ENCODE results near the gene DGLUCY. TPM values are rescaled to one million over a fixed set of nuclear protein-coding genes. Genes with fewer than 3 reads are reported as not detected.

DGLUCY gene
- total and polyA plus RNA-seq, 2 of the 8 experiments (the other 6 are each of a cell fraction or from before 2014, with no cell fraction given): 24.9 to 31.8 TPM

DNA sequence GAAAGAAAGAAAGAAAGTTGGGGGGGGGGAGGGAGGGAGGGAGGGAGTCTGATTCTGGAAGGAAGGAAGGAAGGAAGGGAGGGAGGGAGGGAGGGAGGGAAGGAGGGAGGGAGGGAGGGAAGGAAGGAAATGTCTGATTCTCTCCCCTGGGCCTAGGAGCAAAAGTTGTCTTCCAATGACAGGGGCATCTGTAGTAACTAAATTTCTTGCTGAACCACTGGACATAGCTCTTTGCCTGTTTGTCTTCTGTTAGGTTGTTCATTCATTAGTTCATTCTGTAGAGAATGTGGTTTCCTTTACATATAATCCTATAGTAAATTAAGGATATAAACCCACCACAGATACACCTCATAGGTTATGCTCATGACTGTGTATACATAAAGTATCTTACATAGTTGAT lies 70.7 kb downstream of the DGLUCY start:
- H3K79me2 ChIP-seq (ENCODE audit: control insufficient read depth in 1 of 2, insufficient read depth in 2 of 2, low read length in 2 of 2): no peaks in the 10 kb centered on the region
- H4K8ac ChIP-seq (ENCODE audit: extremely low read depth, insufficient read depth, low read length): no peak overlapping the region
- no peak overlapping the region for H4K91ac ChIP-seq (replicated peaks; ENCODE audit: insufficient read length, low read length)
- H3K4me2 ChIP-seq (ENCODE audit: insufficient read depth in 1 of 2, low read depth in 2 of 2, low read length in 2 of 2): no peak overlapping the region
- H2BK20ac ChIP-seq (ENCODE audit: low read length): no peak overlapping the region
- no peak overlapping the region for H3K56ac ChIP-seq (replicated peaks; ENCODE audit: insufficient read length, low read depth, low read length)
- H3K9me3 ChIP-seq (ENCODE audit: insufficient read depth in 2 of 2, low read depth in 1 of 2, low read length in 1 of 2): no peaks in the 10 kb centered on the region
- H4K20me1 ChIP-seq (replicated peaks in 1 of 2; ENCODE audit: control insufficient read depth in 1 of 2, insufficient read depth in 2 of 2, low read length in 2 of 2): no peaks in the 10 kb centered on the region
- H2BK12ac ChIP-seq (ENCODE audit: low read depth, low read length): no peak overlapping the region
- no peak overlapping the region for H3K27ac ChIP-seq (ENCODE audit: low read depth, low read length)
- no peaks in the 10 kb centered on the region for H3K23me2 ChIP-seq (ENCODE audit: low read depth, low read length)
- no peak overlapping the region for H3K4ac ChIP-seq (replicated peaks; ENCODE audit: insufficient read length, low read depth, low read length)
- no peaks in the 10 kb centered on the region for H3K27me3 ChIP-seq (replicated peaks in 1 of 4; ENCODE audit: control insufficient read depth in 3 of 4, extremely low read depth in 1 of 4, insufficient read depth in 3 of 4, low read length in 3 of 4)
- no peak overlapping the region for H3K23ac ChIP-seq (ENCODE audit: insufficient read length)
- CTCF ChIA-PET (ENCODE audit: partially characterized antibody): interaction anchor here (0.6 to 2.2 kb wide), 7 partner anchors 11 to 300 kb away, joined by 3 to 9 read pairs (median 5); no protein-coding TSS in a partner anchor
- DNase-seq (ENCODE audit: low read depth in 1 of 2, low spot score in 2 of 2) (no peak), FAIRE-seq (no peak)
- POLR2A ChIA-PET (ENCODE audit: partially characterized antibody): interaction anchor here (1.0 to 2.0 kb wide), 2 partner anchors 9 to 10 kb away, joined by 4 to 5 read pairs; no protein-coding TSS in a partner anchor
- no peak overlapping the region for H2AK5ac ChIP-seq (ENCODE audit: low read depth, low read length)
- no peak overlapping the region for H2BK5ac ChIP-seq (ENCODE audit: low read depth, low read length)
- H2AFZ ChIP-seq (ENCODE audit: low read length): no peak overlapping the region
- no peak overlapping the region for H3K4me3 ChIP-seq (ENCODE audit: extremely low read depth in 1 of 4, insufficient read depth in 2 of 4, low read depth in 3 of 4, low read length in 4 of 4)
- no peak overlapping the region for H2BK15ac ChIP-seq (ENCODE audit: low read length)
- no peak overlapping the region for H3K9ac ChIP-seq (replicated peaks in 1 of 4; ENCODE audit: extremely low read depth in 1 of 4, low read depth in 3 of 4, low read length in 3 of 4)
- H2BK120ac ChIP-seq (replicated peaks; ENCODE audit: low read depth, low read length): no peak overlapping the region
- H3K18ac ChIP-seq (ENCODE audit: extremely low read depth, low read length): no peak overlapping the region
- no peaks in the 10 kb centered on the region for H3K4me1 ChIP-seq (replicated peaks in 1 of 4; ENCODE audit: control insufficient read depth in 3 of 4, insufficient read depth in 4 of 4, low read length in 3 of 4)
- peaks cover 0 to 20% (median 3%) of the 10 kb centered on the region in 4 experiments; a peak in 5 of 8 replicates for H3K36me3 ChIP-seq (ENCODE audit: control insufficient read depth in 2 of 4, insufficient read depth in 4 of 4, low read length in 3 of 4)
- no peak overlapping the region for H3K14ac ChIP-seq (ENCODE audit: insufficient read length)
- H3K79me1 ChIP-seq (ENCODE audit: low read depth, low read length): no peaks in the 10 kb centered on the region
- TF ChIP-seq TEAD4 (IDR thresholded peaks at IDR 0.05; ENCODE audit: low read depth, low read length) (no peak), RXRA (IDR thresholded peaks at IDR 0.05; ENCODE audit: insufficient read depth, low read depth, low read length) (no peak), BACH1 (IDR thresholded peaks at IDR 0.05; ENCODE audit: low read length) (no peak)
- TF ChIP-seq, protein P1, sequence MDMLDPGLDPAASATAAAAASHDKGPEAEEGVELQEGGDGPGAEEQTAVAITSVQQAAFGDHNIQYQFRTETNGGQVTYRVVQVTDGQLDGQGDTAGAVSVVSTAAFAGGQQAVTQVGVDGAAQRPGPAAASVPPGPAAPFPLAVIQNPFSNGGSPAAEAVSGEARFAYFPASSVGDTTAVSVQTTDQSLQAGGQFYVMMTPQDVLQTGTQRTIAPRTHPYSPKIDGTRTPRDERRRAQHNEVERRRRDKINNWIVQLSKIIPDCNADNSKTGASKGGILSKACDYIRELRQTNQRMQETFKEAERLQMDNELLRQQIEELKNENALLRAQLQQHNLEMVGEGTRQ (IDR thresholded peaks at IDR 0.05; ENCODE audit: low read length): no peak
- TF ChIP-seq, protein P2, sequence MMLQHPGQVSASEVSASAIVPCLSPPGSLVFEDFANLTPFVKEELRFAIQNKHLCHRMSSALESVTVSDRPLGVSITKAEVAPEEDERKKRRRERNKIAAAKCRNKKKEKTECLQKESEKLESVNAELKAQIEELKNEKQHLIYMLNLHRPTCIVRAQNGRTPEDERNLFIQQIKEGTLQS (IDR thresholded peaks at IDR 0.05; ENCODE audit: insufficient read depth, low read depth, low read length): no peak
- TF ChIP-seq, protein P3, sequence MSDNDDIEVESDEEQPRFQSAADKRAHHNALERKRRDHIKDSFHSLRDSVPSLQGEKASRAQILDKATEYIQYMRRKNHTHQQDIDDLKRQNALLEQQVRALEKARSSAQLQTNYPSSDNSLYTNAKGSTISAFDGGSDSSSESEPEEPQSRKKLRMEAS (IDR thresholded peaks at IDR 0.05): no peak
- no peak overlapping the region for H4K5ac ChIP-seq (ENCODE audit: insufficient read length, low read depth, low read length)
